Upper lobe of right lung (tissue), 1 donor: ENCODE data around the gene ANKH. TPM values are rescaled to one million over a fixed set of nuclear protein-coding genes. Genes with fewer than 3 reads are reported as not detected.

Experiments used
- ATAC-seq: fragments of 200-7000 bp; cut with Tn5 transposase; one replicate; pipeline ENCODE4 v1.9.1; 2020; ENCODE audit warnings: mild to moderate bottlenecking, moderate library complexity
- DNase-seq: peaks from one replicate; pipeline ENCODE4 v3.0.0-alpha.2; 2020
- H3K27ac ChIP-seq: fragments of 200-600 bp; one replicate; pipeline ENCODE4 v1.8.0; 2022
- H3K27me3 ChIP-seq: fragments of 200-600 bp; one replicate; pipeline ENCODE4 v1.8.0; 2022; ENCODE audit warnings: mild to moderate bottlenecking
- H3K36me3 ChIP-seq: fragments of 200-600 bp; one replicate; pipeline ENCODE4 v1.8.0; 2022
- H3K4me1 ChIP-seq: fragments of 200-600 bp; one replicate; pipeline ENCODE4 v1.8.0; 2022
- H3K4me3 ChIP-seq: fragments of 200-600 bp; one replicate; pipeline ENCODE4 v1.8.0; 2022; ENCODE audit warnings: mild to moderate bottlenecking
- H3K9me3 ChIP-seq: fragments of 200-600 bp; one replicate; pipeline ENCODE4 v1.8.0; 2022
- CTCF ChIP-seq: fragments of 200-600 bp; IDR thresholded peaks from one replicate; pipeline ENCODE4 v1.8.0; 2022; ENCODE audit warnings: antibody characterized with exemption
- intact Hi-C: fragments of 100-400 bp; cut with DNase I; formaldehyde crosslinking; loops from one replicate; pipeline ENCODE4 v1.11.0; 2022
- total RNA-seq: library from RNA; stranded (reverse); fragmentation: NEBNext Ultra II Directional; extraction: Animal tissue kit (Norgen Biotek cat#: 25700); gene quantifications from one replicate; pipeline ENCODE4 v1.2.1, GENCODE V29; 2021
- donor health status: DM: no; HTN: yes; CAD: no; lungs with severe emphysema.

Gene ANKH
- total RNA-seq, 1 donor from 2014 or later: 67.2 TPM

- H3K4me1 ChIP-seq: peaks cover 3% of the 10 kb centered on the region
- intact Hi-C loops: no loop called here
- H3K27ac ChIP-seq: peak overlapping the region; percentile 7
- no peaks in the 10 kb centered on the region for H3K27me3 ChIP-seq
- H3K9me3 ChIP-seq: no peaks in the 10 kb centered on the region
- ATAC-seq: no peak
- no peak overlapping the region for H3K4me3 ChIP-seq
- no peak for DNase-seq
- peaks cover 70% of the 10 kb centered on the region for H3K36me3 ChIP-seq
- TF ChIP-seq CTCF: no peak
Observed at GRCh38 chr5:14706615-14707021, 165.0 kb downstream of the ANKH start.

- TF ChIP-seq CTCF: no peak
- ATAC-seq (no peak), DNase-seq (no peak)
- intact Hi-C loops: no loop called here
- Histone ChIP-seq H3K27ac (peak overlapping the region; percentile 39), H3K4me3 (no peak overlapping the region), H3K36me3 (peaks cover 61% of the 10 kb centered on the region), H3K9me3 (no peaks in the 10 kb centered on the region), H3K4me1 (peaks cover 3% of the 10 kb centered on the region), H3K27me3 (no peaks in the 10 kb centered on the region)
Observed at GRCh38 chr5:14705556-14705955, 166.0 kb downstream of the ANKH start.

GRCh38 chr5:14702238-14702839, 169.2 kb downstream of the ANKH start:
- no peak for TF ChIP-seq CTCF

GRCh38 chr5:14701556-14701955, 170.0 kb downstream of the ANKH start:
- H3K9me3 ChIP-seq: no peaks in the 10 kb centered on the region
- DNase-seq (no peak), ATAC-seq (no peak)
- TF ChIP-seq CTCF: no peak
- peak overlapping the region; percentile 6 for H3K27ac ChIP-seq
- no peaks in the 10 kb centered on the region for H3K27me3 ChIP-seq
- H3K4me3 ChIP-seq: no peak overlapping the region
- no peaks in the 10 kb centered on the region for H3K4me1 ChIP-seq
- intact Hi-C loops: no loop called here
- H3K36me3 ChIP-seq: peaks cover 53% of the 10 kb centered on the region

More at GRCh38 chr5:14702238-14702839, 169.2 kb downstream of the ANKH start:
- intact Hi-C loops: no loop called here
- peaks cover 3% of the 10 kb centered on the region for H3K4me1 ChIP-seq
- no peak for DNase-seq
- peaks cover 53% of the 10 kb centered on the region for H3K36me3 ChIP-seq
- no peak overlapping the region for H3K4me3 ChIP-seq
- H3K27ac ChIP-seq: no peak overlapping the region
- H3K9me3 ChIP-seq: no peaks in the 10 kb centered on the region
- ATAC-seq: no peak
- H3K27me3 ChIP-seq: no peaks in the 10 kb centered on the region

- ATAC-seq: peak; percentile 87
- Histone ChIP-seq H3K9me3 (no peaks in the 10 kb centered on the region), H3K27ac (peak overlapping the region; percentile 6), H3K4me3 (no peak overlapping the region), H3K4me1 (no peaks in the 10 kb centered on the region), H3K36me3 (peaks cover 48% of the 10 kb centered on the region), H3K27me3 (no peaks in the 10 kb centered on the region)
- DNase-seq: no peak
- no peak for TF ChIP-seq CTCF
- intact Hi-C loops: no loop called here
Observed at GRCh38 chr5:14700478-14701436, 170.8 kb downstream of the ANKH start.
